Pulmonary artery endothelial cell (primary cell): ENCODE measurements around the gene ARL6IP4. TPM values are rescaled to one million over a fixed set of nuclear protein-coding genes. Genes with fewer than 3 reads are reported as not detected.

Experiments
- DNase-seq: peaks from one replicate; pipeline ENCODE4 v3.0.0-alpha.2; 2011; ENCODE audit warnings: low read depth, low spot score
- total RNA-seq: library from RNA; depleted of rRNA; stranded (reverse); fragments of >200 nt; gene quantifications from 2 replicates; pipeline ENCODE4 v1.2.3, GENCODE V29; 2014

ARL6IP4 gene
- total RNA-seq, 1 donor from 2014 or later: 261 TPM

GRCh38 chr12:122990961-122991622 is 10.6 kb downstream of the ARL6IP4 start:
- no peak for DNase-seq

- DNase-seq: no peak
Measured at GRCh38 chr12:122991623-122992275, 11.3 kb downstream of the ARL6IP4 start.

GRCh38 chr12:122992386-122992785 is 11.9 kb downstream of the ARL6IP4 start:
- no peak for DNase-seq

GRCh38 chr12:122994140-122994675 is 13.7 kb downstream of the ARL6IP4 start:
- no peak for DNase-seq

- DNase-seq: no peak
Measured at GRCh38 chr12:122994781-122995502, 14.5 kb downstream of the ARL6IP4 start.

- no peak for DNase-seq
Measured at GRCh38 chr12:122995503-122996187, 15.2 kb downstream of the ARL6IP4 start.

GRCh38 chr12:122996188-122996601 is 15.7 kb downstream of the ARL6IP4 start:
- DNase-seq: no peak

GRCh38 chr12:122996621-122997342 is 16.3 kb downstream of the ARL6IP4 start:
- DNase-seq: no peak

GRCh38 chr12:122997343-122998250 is 17.1 kb downstream of the ARL6IP4 start:
- DNase-seq: no peak

- DNase-seq: no peak
Measured at GRCh38 chr12:122998316-122998715, 17.8 kb downstream of the ARL6IP4 start.

- no peak for DNase-seq
Measured at GRCh38 chr12:122999196-122999946, 18.9 kb downstream of the ARL6IP4 start.

- DNase-seq: no peak
Measured at GRCh38 chr12:122999986-123000420, 19.5 kb downstream of the ARL6IP4 start.

- DNase-seq: no peak
Measured at GRCh38 chr12:123000578-123000977, 20.1 kb downstream of the ARL6IP4 start.

- no peak for DNase-seq
Measured at GRCh38 chr12:123001464-123001863, 21.0 kb downstream of the ARL6IP4 start.

- no peak for DNase-seq
Measured at GRCh38 chr12:123003257-123003656, 22.8 kb downstream of the ARL6IP4 start.

- no peak for DNase-seq
Measured at GRCh38 chr12:123004287-123004686, 23.8 kb downstream of the ARL6IP4 start.

- DNase-seq: no peak
Measured at GRCh38 chr12:123005081-123005626, 24.7 kb downstream of the ARL6IP4 start.

- no peak for DNase-seq
Measured at GRCh38 chr12:123006977-123007376, 26.5 kb downstream of the ARL6IP4 start.

GRCh38 chr12:123010110-123010509 is 29.6 kb downstream of the ARL6IP4 start:
- no peak for DNase-seq
